LNCaP clone FGC (cell line): ENCODE results near the gene MSI1.

ENCODE experiments used
- DNase-seq: peaks from one replicate; pipeline ENCODE4 v3.0.0-alpha.2; 2011; ENCODE audit warnings: low read depth
- H3K4me3 ChIP-seq: 2 replicates; pipeline ENCODE4 v1.5.1; 2011; ENCODE audit warnings: mild to moderate bottlenecking, low read depth, low read length, control low read depth
- CTCF ChIP-seq: IDR thresholded peaks from 2 replicates; pipeline ENCODE4 v1.5.1; 2012; ENCODE audit warnings: mild to moderate bottlenecking; ENCODE audit not compliant: control insufficient read depth, insufficient read depth; ENCODE audit errors: extremely low read depth

Gene MSI1

GRCh38 chr12:120376934-120377572 lies 8.1 kb upstream of the MSI1 start:
- no peak for DNase-seq
- H3K4me3 ChIP-seq, result no peak overlapping the region
- no peak for TF ChIP-seq CTCF

DNA sequence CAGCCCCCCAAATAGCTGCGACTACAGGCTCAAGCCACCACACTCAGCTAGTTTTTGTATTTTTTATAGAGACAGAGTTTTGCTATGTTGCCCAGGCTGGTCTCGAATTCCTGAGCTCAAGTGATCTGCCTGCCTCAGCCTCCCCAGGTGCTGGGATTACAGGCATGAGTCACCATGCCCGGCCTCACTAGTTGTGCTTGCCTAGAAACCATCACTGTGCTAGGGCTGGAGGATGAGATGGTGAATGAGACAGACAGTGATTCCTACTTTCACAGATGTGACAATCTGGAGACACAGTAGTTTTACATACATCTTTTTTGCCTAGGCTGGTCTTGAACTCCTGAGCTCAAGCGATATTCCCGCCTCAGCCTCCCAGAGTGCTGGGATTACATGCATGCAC lies 7.5 kb upstream of the MSI1 start:
- DNase-seq, result no peak
- no peak for TF ChIP-seq CTCF

DNA sequence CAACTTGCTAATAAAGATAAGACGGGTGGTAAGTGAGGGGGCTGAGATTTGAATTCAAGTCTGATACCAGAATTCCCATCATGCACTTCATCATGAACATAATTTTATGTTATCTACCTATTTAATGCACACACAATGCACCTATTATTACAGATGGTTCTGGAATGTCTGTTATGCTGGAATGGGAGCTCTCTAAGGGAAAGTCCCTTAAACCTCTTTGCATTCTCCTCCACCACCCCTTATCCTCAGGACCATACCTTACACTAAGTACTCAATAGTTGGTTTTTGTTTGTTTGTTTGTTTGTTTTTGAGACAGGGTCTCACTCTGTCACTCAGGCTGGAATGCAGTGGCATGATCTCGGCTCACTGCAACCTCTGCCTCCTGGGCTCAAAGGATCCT lies 7.0 kb upstream of the MSI1 start:
- no peak for TF ChIP-seq CTCF

More for the DNA sequence above, 7.5 kb upstream of the MSI1 start:
- no peak overlapping the region for H3K4me3 ChIP-seq

DNA sequence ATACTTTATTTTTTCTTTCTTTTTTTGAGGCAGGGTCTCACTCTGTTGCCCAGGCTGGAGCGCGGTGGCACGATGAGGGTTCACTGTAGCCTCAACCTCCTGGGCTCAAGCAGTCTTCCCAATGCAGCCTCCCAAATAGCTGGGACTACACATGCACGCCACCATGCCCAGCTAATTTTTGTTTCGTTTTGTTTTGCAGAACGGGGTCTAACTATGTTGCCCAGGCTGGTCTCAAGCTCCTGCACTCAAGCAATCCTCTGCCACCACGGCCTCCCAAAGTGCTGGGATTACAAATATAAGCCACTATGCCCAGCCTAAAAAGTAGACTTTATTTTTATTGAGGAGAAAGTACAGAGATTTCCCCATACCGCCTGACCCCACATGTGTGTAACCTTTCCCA lies 4.7 kb upstream of the MSI1 start:
- DNase-seq, result no peak
- TF ChIP-seq CTCF, result no peak
- H3K4me3 ChIP-seq, result no peak overlapping the region

More for the DNA sequence above, 7.0 kb upstream of the MSI1 start:
- H3K4me3 ChIP-seq, result no peak overlapping the region
- DNase-seq, result no peak

- no peak for DNase-seq
- no peak overlapping the region for H3K4me3 ChIP-seq
- TF ChIP-seq CTCF, result no peak
Measured at GRCh38 chr12:120370343-120371243, 1.6 kb upstream of the MSI1 start.

- DNase-seq, result no peak
- TF ChIP-seq CTCF, result no peak
- peak overlapping the region; percentile 52 for H3K4me3 ChIP-seq
Measured at GRCh38 chr12:120369603-120370342, 809 bp upstream of the MSI1 start.
